ENCODE results near the gene HBG1. TPM values are rescaled to one million over a fixed set of nuclear protein-coding genes. Genes with fewer than 3 reads are reported as not detected.

Gene HBG1
- total RNA-seq, 5 donors from 2014 or later (not counting 1 experiment from before 2014, with no cell fraction given), result 1.8 to 6.4 (median 3.3) TPM; not detected in 2

DNA sequence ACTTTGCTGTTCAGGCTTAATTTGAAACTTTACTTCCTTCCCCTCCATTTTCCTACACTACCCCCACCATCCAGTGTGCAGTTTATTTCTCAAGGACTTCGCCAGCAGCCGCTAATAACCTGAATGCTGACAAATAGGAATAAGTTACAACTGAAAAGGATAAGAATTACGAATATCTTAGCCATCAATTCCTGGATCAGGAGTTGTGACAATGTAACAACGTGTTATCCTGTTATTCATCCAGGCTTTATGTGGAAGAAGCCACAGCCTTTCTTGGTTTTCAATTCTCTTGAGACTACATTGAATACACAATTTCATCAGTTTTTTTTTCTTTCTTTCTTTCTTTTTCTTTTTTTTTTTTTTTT lies 5.9 kb downstream of the HBG1 start:
- no peaks in the 10 kb centered on the region for H3K4me1 ChIP-seq (ENCODE audit: control insufficient read depth in 1 of 2, extremely low read depth in 1 of 2, insufficient read depth in 2 of 2, low read length in 2 of 2)
- Mint-ChIP-seq H3K27me3 (peaks cover 2 to 14% of the 10 kb centered on the region in 2 donors), H3K4me3 (no peak overlapping the region), H3K27ac (no peak overlapping the region), H3K36me3 (no peaks in the 10 kb centered on the region), H3K9me3 (no peaks in the 10 kb centered on the region), H3K4me1 (no peaks in the 10 kb centered on the region)
- H3K27me3 ChIP-seq (replicated peaks in 1 of 2; ENCODE audit: control insufficient read depth in 2 of 2, extremely low read depth in 1 of 2, insufficient read depth in 2 of 2, low read length in 1 of 2), result no peaks in the 10 kb centered on the region
- POLR2A ChIA-PET, result no interaction called here
- CTCF ChIA-PET, result no interaction called here
- no peaks in the 10 kb centered on the region for H3K36me3 ChIP-seq (ENCODE audit: control insufficient read depth in 2 of 2, extremely low read depth in 1 of 2, insufficient read depth in 1 of 2, low read length in 1 of 2)
- DNase-seq, result no peak
- WGBS (ENCODE audit: insufficient coverage), result no CpG with 5 or more reads among the region's 4 CpGs
- H3K9me3 ChIP-seq, result no peaks in the 10 kb centered on the region
- no peak for ATAC-seq (replicated peaks in 1 of 4)
- no peak overlapping the region for H3K4me3 ChIP-seq (ENCODE audit: control insufficient read depth in 1 of 2, extremely low read depth in 1 of 2, low read length in 1 of 2)
- H3K27ac ChIP-seq (ENCODE audit: low read length), result no peak overlapping the region

DNA sequence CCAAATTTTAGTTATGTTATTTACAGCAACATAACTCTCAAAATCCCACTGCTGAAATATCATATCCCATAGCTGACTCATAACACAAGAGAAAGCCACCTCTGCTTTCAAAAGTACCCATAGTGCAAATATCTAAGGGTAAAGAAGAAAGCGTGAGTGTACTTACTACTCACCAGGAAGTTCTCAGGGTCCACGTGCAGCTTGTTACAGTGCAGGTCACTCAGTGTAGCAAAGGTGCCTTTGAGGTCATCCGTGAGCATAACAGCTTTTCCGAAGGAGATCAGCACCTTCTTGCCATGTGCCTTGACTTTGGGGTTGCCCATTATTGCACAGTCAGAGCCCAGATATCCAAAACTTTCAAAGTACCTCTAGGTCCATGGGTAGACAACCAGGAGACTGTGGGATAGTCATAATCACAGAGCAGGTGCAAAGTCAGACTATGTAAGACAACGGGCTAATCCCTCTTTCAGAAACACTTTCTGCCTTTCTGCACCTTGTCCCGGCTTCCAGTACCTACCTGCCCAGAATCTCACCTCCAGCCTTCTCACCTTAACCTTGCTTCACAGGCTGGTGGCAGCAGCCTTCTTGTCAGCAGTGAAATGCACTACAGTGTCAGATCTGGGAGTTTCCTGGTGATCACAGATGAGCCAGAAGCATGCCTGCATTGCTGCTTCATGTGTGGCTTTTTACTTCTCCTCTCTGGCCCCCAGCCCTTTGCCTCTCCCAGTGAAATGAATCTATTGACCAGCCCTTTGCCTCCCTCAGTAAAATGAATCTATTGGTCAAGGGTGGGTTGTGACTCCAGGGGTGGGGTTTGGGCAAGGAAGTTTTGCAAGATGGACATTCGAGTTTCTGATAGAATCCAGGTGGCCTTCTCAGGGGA lies 6.5 kb downstream of the HBG1 start:
- Mint-ChIP-seq H3K4me3 (no peak overlapping the region), H3K4me1 (no peaks in the 10 kb centered on the region), H3K36me3 (no peaks in the 10 kb centered on the region), H3K27ac (no peak overlapping the region), H3K27me3 (peaks cover 2 to 16% of the 10 kb centered on the region in 2 donors), H3K9me3 (no peaks in the 10 kb centered on the region)
- CTCF ChIA-PET, result no interaction called here
- DNase-seq, result no peak
- no peak overlapping the region for H3K27ac ChIP-seq (ENCODE audit: low read length)
- 63% methylated on average over 6 of the region's 7 CpGs for WGBS (ENCODE audit: insufficient coverage)
- no peak overlapping the region for H3K4me3 ChIP-seq (ENCODE audit: control insufficient read depth in 1 of 2, extremely low read depth in 1 of 2, low read length in 1 of 2)
- H3K36me3 ChIP-seq (ENCODE audit: control insufficient read depth in 2 of 2, extremely low read depth in 1 of 2, insufficient read depth in 1 of 2, low read length in 1 of 2), result no peaks in the 10 kb centered on the region
- no peak for ATAC-seq (replicated peaks in 1 of 4)
- H3K27me3 ChIP-seq (replicated peaks in 1 of 2; ENCODE audit: control insufficient read depth in 2 of 2, extremely low read depth in 1 of 2, insufficient read depth in 2 of 2, low read length in 1 of 2), result no peaks in the 10 kb centered on the region
- H3K4me1 ChIP-seq (ENCODE audit: control insufficient read depth in 1 of 2, extremely low read depth in 1 of 2, insufficient read depth in 2 of 2, low read length in 2 of 2), result no peaks in the 10 kb centered on the region
- H3K9me3 ChIP-seq, result no peaks in the 10 kb centered on the region
- POLR2A ChIA-PET, result no interaction called here

DNA sequence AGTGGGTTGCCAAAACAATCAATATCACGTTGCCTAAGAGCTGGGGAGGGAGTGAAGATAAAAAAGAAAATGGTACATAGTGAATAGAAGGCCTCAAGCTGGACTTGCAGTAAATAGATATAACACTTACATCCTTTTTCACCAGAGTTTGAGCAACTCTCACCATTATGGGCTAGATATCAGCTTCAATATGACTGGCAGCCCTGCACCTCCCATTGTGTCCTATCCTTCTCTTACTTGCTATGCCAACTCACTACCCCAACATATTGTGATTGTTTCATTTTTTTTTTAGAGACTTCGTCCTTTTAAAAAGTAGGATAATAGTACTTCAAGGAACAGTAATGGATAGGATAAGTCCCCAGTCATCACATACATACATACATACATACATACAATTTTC lies 7.4 kb downstream of the HBG1 start:
- Histone ChIP-seq H3K36me3 (ENCODE audit: control insufficient read depth in 2 of 2, extremely low read depth in 1 of 2, insufficient read depth in 1 of 2, low read length in 1 of 2) (no peaks in the 10 kb centered on the region), H3K27ac (ENCODE audit: low read length) (no peak overlapping the region), H3K9me3 (no peaks in the 10 kb centered on the region), H3K27me3 (replicated peaks in 1 of 2; ENCODE audit: control insufficient read depth in 2 of 2, extremely low read depth in 1 of 2, insufficient read depth in 2 of 2, low read length in 1 of 2) (no peaks in the 10 kb centered on the region), H3K4me3 (ENCODE audit: control insufficient read depth in 1 of 2, extremely low read depth in 1 of 2, low read length in 1 of 2) (no peak overlapping the region), H3K4me1 (ENCODE audit: control insufficient read depth in 1 of 2, extremely low read depth in 1 of 2, insufficient read depth in 2 of 2, low read length in 2 of 2) (no peaks in the 10 kb centered on the region)
- Mint-ChIP-seq H3K27me3 (peaks cover 2 to 16% of the 10 kb centered on the region in 2 donors), H3K36me3 (no peaks in the 10 kb centered on the region), H3K27ac (no peak overlapping the region), H3K4me1 (no peaks in the 10 kb centered on the region), H3K9me3 (no peaks in the 10 kb centered on the region), H3K4me3 (no peak overlapping the region)
- ChIA-PET CTCF (no interaction called here), POLR2A (no interaction called here)
- WGBS (ENCODE audit: insufficient coverage), result no CpG with 5 or more reads among the region's 2 CpGs
- ATAC-seq (replicated peaks in 1 of 4) (no peak), DNase-seq (no peak)

DNA sequence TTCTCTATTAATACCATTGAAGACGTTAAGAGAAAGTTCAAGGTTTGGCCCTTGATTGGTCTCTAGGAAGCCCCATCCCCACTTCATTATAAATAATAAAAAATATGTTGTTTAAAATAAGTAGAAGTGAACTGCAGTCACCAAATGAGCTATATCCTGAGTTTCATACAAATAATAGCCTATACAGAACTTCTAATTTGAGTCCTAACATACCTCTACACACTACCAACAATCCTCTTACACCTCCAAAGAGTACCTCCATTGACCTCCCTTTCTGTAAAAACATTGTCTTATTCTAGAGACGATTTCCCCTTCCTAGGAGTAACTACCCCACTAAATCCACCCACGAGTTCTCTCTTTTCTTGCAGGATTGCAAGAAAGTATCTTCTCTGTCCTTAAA lies 8.2 kb downstream of the HBG1 start:
- DNase-seq (no peak), ATAC-seq (replicated peaks in 1 of 4) (no peak)
- Mint-ChIP-seq H3K36me3 (no peaks in the 10 kb centered on the region), H3K9me3 (no peaks in the 10 kb centered on the region), H3K4me1 (no peaks in the 10 kb centered on the region), H3K27ac (no peak overlapping the region), H3K4me3 (no peak overlapping the region), H3K27me3 (peaks cover 2 to 18% of the 10 kb centered on the region in 2 donors)
- ChIA-PET CTCF (no interaction called here), POLR2A (no interaction called here)
- no peak overlapping the region for H3K27ac ChIP-seq (ENCODE audit: low read length)
- no peaks in the 10 kb centered on the region for H3K27me3 ChIP-seq (replicated peaks in 1 of 2; ENCODE audit: control insufficient read depth in 2 of 2, extremely low read depth in 1 of 2, insufficient read depth in 2 of 2, low read length in 1 of 2)
- WGBS (ENCODE audit: insufficient coverage), result 45% methylated on average over 2 of the region's 3 CpGs
- H3K4me3 ChIP-seq (ENCODE audit: control insufficient read depth in 1 of 2, extremely low read depth in 1 of 2, low read length in 1 of 2), result no peak overlapping the region
- H3K36me3 ChIP-seq (ENCODE audit: control insufficient read depth in 2 of 2, extremely low read depth in 1 of 2, insufficient read depth in 1 of 2, low read length in 1 of 2), result no peaks in the 10 kb centered on the region
- H3K4me1 ChIP-seq (ENCODE audit: control insufficient read depth in 1 of 2, extremely low read depth in 1 of 2, insufficient read depth in 2 of 2, low read length in 2 of 2), result no peaks in the 10 kb centered on the region
- H3K9me3 ChIP-seq, result no peaks in the 10 kb centered on the region

DNA sequence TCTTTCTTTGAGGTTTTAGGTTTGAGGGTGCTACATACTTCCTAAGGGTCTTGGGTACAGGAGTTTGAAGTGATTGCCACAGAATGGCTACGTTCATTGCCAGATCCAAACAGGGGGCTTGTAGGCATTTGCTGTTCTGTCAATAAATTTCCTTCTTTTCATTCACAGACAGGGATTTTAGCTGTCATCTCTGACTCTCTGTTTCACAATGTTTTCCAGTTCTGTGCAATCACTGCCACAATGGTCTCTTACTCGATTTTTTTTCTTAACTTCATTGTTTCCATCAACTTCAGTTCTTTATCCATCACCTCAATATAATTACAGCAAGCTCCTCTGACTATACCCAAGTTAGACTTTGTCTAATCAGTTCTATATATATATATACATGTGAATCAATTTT lies 9.2 kb downstream of the HBG1 start:
- Histone ChIP-seq H3K27me3 (replicated peaks in 1 of 2; ENCODE audit: control insufficient read depth in 2 of 2, extremely low read depth in 1 of 2, insufficient read depth in 2 of 2, low read length in 1 of 2) (no peaks in the 10 kb centered on the region), H3K36me3 (ENCODE audit: control insufficient read depth in 2 of 2, extremely low read depth in 1 of 2, insufficient read depth in 1 of 2, low read length in 1 of 2) (no peaks in the 10 kb centered on the region), H3K4me3 (ENCODE audit: control insufficient read depth in 1 of 2, extremely low read depth in 1 of 2, low read length in 1 of 2) (no peak overlapping the region), H3K27ac (ENCODE audit: low read length) (no peak overlapping the region), H3K4me1 (ENCODE audit: control insufficient read depth in 1 of 2, extremely low read depth in 1 of 2, insufficient read depth in 2 of 2, low read length in 2 of 2) (no peaks in the 10 kb centered on the region), H3K9me3 (no peaks in the 10 kb centered on the region)
- no peaks in the 10 kb centered on the region for H3K9me3 Mint-ChIP-seq
- ChIA-PET POLR2A (no interaction called here), CTCF (no interaction called here)
- no peaks in the 10 kb centered on the region for H3K4me1 Mint-ChIP-seq
- no peak overlapping the region for H3K27ac Mint-ChIP-seq
- DNase-seq (no peak), ATAC-seq (replicated peaks in 1 of 4) (no peak)
- H3K27me3 Mint-ChIP-seq, result peaks cover 2 to 15% of the 10 kb centered on the region in 2 donors
- no peak overlapping the region for H3K4me3 Mint-ChIP-seq
- no peaks in the 10 kb centered on the region for H3K36me3 Mint-ChIP-seq
- 40% methylated on average over 1 of the region's 2 CpGs for WGBS (ENCODE audit: insufficient coverage)

DNA sequence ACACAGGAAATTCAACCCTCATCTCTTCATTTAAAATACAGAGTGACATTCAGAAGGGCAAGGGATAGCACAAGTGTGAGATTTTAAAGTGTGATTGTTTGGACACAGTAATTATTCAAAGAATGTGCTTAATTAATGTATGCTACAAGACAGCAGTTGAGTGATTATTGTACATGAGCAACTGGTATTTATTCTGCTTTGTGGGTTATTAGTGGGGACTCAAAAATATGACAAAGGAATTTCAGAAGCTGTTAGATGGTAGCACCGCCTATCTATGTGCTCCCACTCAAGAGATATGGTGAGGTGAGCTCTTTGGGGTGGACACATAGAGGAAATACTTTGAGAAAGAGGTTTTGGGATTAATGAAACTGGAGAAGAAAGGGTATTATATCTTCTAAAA lies 9.6 kb downstream of the HBG1 start:
- Mint-ChIP-seq H3K36me3 (no peaks in the 10 kb centered on the region), H3K27ac (no peak overlapping the region), H3K27me3 (peaks cover 2 to 16% of the 10 kb centered on the region in 2 donors), H3K9me3 (no peaks in the 10 kb centered on the region), H3K4me3 (no peak overlapping the region), H3K4me1 (no peaks in the 10 kb centered on the region)
- no peak for DNase-seq
- WGBS (ENCODE audit: insufficient coverage), result 67% methylated on average over 1 of the region's 1 CpG
- Histone ChIP-seq H3K36me3 (ENCODE audit: control insufficient read depth in 2 of 2, extremely low read depth in 1 of 2, insufficient read depth in 1 of 2, low read length in 1 of 2) (no peaks in the 10 kb centered on the region), H3K9me3 (no peaks in the 10 kb centered on the region), H3K27ac (ENCODE audit: low read length) (no peak overlapping the region), H3K27me3 (replicated peaks in 1 of 2; ENCODE audit: control insufficient read depth in 2 of 2, extremely low read depth in 1 of 2, insufficient read depth in 2 of 2, low read length in 1 of 2) (no peaks in the 10 kb centered on the region), H3K4me1 (ENCODE audit: control insufficient read depth in 1 of 2, extremely low read depth in 1 of 2, insufficient read depth in 2 of 2, low read length in 2 of 2) (no peaks in the 10 kb centered on the region), H3K4me3 (ENCODE audit: control insufficient read depth in 1 of 2, extremely low read depth in 1 of 2, low read length in 1 of 2) (no peak overlapping the region)
- ChIA-PET POLR2A (no interaction called here), CTCF (no interaction called here)
- ATAC-seq (replicated peaks in 1 of 4), result no peak

DNA sequence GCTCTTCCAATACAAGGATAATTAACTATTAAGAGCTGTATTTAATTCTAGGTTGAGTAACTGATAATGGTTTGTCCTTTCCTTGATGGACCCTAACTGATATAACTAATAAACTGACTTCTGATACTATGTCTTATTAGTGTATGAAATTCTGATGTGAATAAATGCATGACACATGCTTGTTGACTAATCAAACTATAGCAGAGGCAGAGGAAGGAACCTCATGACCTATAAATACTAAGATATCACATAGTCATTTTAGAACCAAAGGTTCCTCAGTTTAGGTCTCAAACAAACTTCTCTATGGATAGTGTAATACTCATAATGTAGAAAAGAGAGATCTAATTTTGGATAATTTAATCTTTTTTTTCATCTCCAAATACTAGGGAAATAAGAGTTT lies 10.6 kb downstream of the HBG1 start:
- Histone ChIP-seq H3K27ac (ENCODE audit: low read length) (no peak overlapping the region), H3K36me3 (ENCODE audit: control insufficient read depth in 2 of 2, extremely low read depth in 1 of 2, insufficient read depth in 1 of 2, low read length in 1 of 2) (no peaks in the 10 kb centered on the region), H3K4me1 (ENCODE audit: control insufficient read depth in 1 of 2, extremely low read depth in 1 of 2, insufficient read depth in 2 of 2, low read length in 2 of 2) (peaks cover 0 to 3% of the 10 kb centered on the region in 2 experiments), H3K9me3 (no peaks in the 10 kb centered on the region), H3K4me3 (ENCODE audit: control insufficient read depth in 1 of 2, extremely low read depth in 1 of 2, low read length in 1 of 2) (no peak overlapping the region), H3K27me3 (replicated peaks in 1 of 2; ENCODE audit: control insufficient read depth in 2 of 2, extremely low read depth in 1 of 2, insufficient read depth in 2 of 2, low read length in 1 of 2) (no peaks in the 10 kb centered on the region)
- Mint-ChIP-seq H3K4me3 (no peak overlapping the region), H3K36me3 (no peaks in the 10 kb centered on the region), H3K27ac (no peak overlapping the region), H3K9me3 (no peaks in the 10 kb centered on the region), H3K4me1 (peaks cover 0 to 5% (median 2%) of the 10 kb centered on the region in 3 donors), H3K27me3 (peaks cover 2 to 11% of the 10 kb centered on the region in 2 donors)
- DNase-seq (no peak), ATAC-seq (replicated peaks in 1 of 4) (no peak)
- CTCF ChIA-PET, result no interaction called here
- POLR2A ChIA-PET, result no interaction called here
